ENCODE data around the gene KDM5C. TPM values are rescaled to one million over a fixed set of nuclear protein-coding genes. Genes with fewer than 3 reads are reported as not detected.

Gene KDM5C
- total RNA-seq, 3 donors from 2014 or later: 63.5 to 136 (median 123) TPM

Other genes starting within 250 kb of the KDM5C start
- 1 to 10 TPM in 2 of 3 donors, under 1 TPM in 1; 0.96 to 2.3 (median 1.6) TPM for gene GPR173, start 176.4 kb downstream of the KDM5C start, total RNA-seq
- gene TSPYL2, start 142.8 kb downstream of the KDM5C start, total RNA-seq: 10 to 100 TPM; 63.4 to 82.7 (median 76.4) TPM
- 10 to 100 TPM; 16.8 to 30.7 (median 29.8) TPM for gene KANTR, start 131.1 kb downstream of the KDM5C start, total RNA-seq
- gene IQSEC2, start 56.4 kb upstream of the KDM5C start, total RNA-seq: 10 to 100 TPM; 16.7 to 18.7 (median 18.3) TPM
- gene SMC1A, start 197.4 kb upstream of the KDM5C start, total RNA-seq: 10 to 100 TPM; 25.3 to 38.3 (median 34.1) TPM
- gene RIBC1, start 197.7 kb upstream of the KDM5C start, total RNA-seq: 1 to 10 TPM; 2.0 to 2.9 (median 2.1) TPM
- gene HSD17B10, start 209.2 kb upstream of the KDM5C start, total RNA-seq: 10 to 100 TPM; 64.8 to 77.7 (median 68.8) TPM

Data from breast epithelium (tissue), 3 donors.